PC-9 (cell line): ENCODE data around the gene RBM19.

ENCODE experiments used
- EZH2 ChIP-seq: fragments of 200-600 bp; sonication (generic); IDR thresholded peaks from 2 replicates; pipeline ENCODE4 v1.8.0; 2017; ENCODE audit warnings: antibody characterized with exemption, low read depth
- TF ChIP-seq, protein P1 (sequence below): fragments of 200-600 bp; sonication (generic); conservative IDR thresholded peaks from 2 replicates; pipeline ENCODE4 v1.6.1; 2017; ENCODE audit warnings: mixed run types, antibody characterized with exemption, mild to moderate bottlenecking, moderate library complexity

DNA sequence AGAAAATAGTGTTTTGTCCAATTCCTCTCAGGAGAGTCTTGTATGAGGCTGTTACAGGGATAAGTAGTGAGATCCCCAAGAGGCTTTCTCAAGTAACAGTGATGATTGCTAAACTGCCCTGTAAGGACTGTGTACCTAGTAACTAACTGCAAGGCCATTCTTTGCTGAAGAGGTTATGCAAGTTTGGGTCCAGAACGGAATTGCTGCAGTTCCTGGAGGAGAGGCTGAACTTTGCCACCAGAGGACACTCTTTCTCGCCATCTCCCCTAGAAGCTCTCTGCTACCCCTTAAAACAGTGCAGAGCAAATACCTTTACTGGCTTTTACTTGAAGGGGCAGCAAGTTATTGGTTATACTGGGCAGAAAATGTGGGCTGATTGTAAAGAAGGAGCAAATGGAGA lies 180.0 kb downstream of the RBM19 start:
- no peak for TF ChIP-seq EZH2
- TF ChIP-seq, protein P1, sequence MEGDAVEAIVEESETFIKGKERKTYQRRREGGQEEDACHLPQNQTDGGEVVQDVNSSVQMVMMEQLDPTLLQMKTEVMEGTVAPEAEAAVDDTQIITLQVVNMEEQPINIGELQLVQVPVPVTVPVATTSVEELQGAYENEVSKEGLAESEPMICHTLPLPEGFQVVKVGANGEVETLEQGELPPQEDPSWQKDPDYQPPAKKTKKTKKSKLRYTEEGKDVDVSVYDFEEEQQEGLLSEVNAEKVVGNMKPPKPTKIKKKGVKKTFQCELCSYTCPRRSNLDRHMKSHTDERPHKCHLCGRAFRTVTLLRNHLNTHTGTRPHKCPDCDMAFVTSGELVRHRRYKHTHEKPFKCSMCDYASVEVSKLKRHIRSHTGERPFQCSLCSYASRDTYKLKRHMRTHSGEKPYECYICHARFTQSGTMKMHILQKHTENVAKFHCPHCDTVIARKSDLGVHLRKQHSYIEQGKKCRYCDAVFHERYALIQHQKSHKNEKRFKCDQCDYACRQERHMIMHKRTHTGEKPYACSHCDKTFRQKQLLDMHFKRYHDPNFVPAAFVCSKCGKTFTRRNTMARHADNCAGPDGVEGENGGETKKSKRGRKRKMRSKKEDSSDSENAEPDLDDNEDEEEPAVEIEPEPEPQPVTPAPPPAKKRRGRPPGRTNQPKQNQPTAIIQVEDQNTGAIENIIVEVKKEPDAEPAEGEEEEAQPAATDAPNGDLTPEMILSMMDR = no peak
